ENCODE measurements around the gene LTBP1. TPM values are rescaled to one million over a fixed set of nuclear protein-coding genes. Genes with fewer than 3 reads are reported as not detected.

LTBP1 gene
- total and polyA plus RNA-seq, 2 of the 13 experiments (the other 11 are each of a cell fraction or from before 2014, with no cell fraction given) = 0.12 to 0.22 TPM

DNA sequence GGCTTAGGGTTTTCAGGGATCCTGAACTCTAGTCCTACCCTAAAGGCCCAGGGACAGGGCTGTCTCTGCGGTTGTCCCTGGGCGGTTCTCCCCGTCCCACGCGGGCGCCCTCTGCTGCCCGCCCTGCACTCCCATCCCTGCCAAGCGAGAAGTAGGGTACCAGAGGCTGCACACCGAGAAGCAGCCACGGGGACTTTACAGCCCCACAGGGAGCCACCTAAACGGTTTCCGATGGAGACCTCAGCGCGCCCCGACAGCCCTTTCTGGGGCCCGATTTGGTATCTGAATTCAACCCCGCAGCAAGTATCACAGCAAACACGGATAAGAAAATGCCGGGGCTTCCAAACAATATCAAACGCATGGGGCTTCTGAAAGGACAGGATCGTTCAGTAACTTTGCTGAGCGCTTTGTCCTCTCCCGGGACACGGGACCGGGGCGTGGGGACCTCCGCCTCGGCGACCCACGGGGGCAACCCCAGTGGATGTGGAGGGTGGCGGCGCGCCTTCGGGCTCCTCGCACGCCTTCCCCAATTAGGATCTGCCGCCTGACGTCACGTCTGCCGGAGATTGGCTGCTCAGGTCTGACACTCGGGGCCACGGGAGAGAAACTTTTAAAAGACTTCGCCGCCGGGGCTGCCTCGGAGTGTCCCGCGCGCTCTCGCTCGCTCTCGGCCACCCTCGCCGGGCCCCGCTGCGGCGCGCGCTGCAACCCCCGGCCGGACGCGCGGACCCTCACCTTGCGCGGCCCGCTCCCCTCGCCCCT is at the start of gene LTBP1 (continued):
- TF ChIP-seq MTA1 (CRISPR knock-in tag; IDR thresholded peaks at IDR 0.05; ENCODE audit: borderline replicate concordance) = 0 out of 2 replicates have a peak, but pooled peaks have one; percentile 34
- no peak for TF ChIP-seq HNRNPH1 (optimal IDR thresholded peaks at IDR 0.05; ENCODE audit: low read depth, low read length)
- TF ChIP-seq BCLAF1 (IDR thresholded peaks at IDR 0.05) = no peak
- TF ChIP-seq, protein P1, sequence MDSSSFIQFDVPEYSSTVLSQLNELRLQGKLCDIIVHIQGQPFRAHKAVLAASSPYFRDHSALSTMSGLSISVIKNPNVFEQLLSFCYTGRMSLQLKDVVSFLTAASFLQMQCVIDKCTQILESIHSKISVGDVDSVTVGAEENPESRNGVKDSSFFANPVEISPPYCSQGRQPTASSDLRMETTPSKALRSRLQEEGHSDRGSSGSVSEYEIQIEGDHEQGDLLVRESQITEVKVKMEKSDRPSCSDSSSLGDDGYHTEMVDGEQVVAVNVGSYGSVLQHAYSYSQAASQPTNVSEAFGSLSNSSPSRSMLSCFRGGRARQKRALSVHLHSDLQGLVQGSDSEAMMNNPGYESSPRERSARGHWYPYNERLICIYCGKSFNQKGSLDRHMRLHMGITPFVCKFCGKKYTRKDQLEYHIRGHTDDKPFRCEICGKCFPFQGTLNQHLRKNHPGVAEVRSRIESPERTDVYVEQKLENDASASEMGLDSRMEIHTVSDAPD (CRISPR knock-in tag; IDR thresholded peaks at IDR 0.05) = no peak
- TF ChIP-seq ZNF777 (CRISPR knock-in tag; IDR thresholded peaks at IDR 0.05) = peak; percentile 26; the same call in 1 of the 2 replicates
- TF ChIP-seq YY1 (IDR thresholded peaks at IDR 0.05; ENCODE audit: insufficient read depth, insufficient replicate concordance, low read depth, low read length) = no peak
- peak; percentile 66; the same call in 1 of the 2 replicates for TF ChIP-seq NRL (CRISPR knock-in tag; IDR thresholded peaks at IDR 0.05; ENCODE audit: borderline replicate concordance)
- no peak for TF ChIP-seq ZNF160 (CRISPR knock-in tag; IDR thresholded peaks at IDR 0.05)
- no peak for TF ChIP-seq RNF2 (conservative IDR thresholded peaks at IDR 0.05; ENCODE audit: low read depth)
- TF ChIP-seq REL (CRISPR knock-in tag; conservative IDR thresholded peaks at IDR 0.05) = no peak
- 0 out of 2 replicates have a peak, but pooled peaks have one; percentile 24 for TF ChIP-seq ERF (CRISPR knock-in tag; IDR thresholded peaks at IDR 0.05)
- no peak for TF ChIP-seq ZNF652 (CRISPR knock-in tag; IDR thresholded peaks at IDR 0.05; ENCODE audit: borderline replicate concordance, low read depth)
- TF ChIP-seq ZNF484 (CRISPR knock-in tag; IDR thresholded peaks at IDR 0.05; ENCODE audit: borderline replicate concordance, low read depth) = no peak
- no peak for TF ChIP-seq FOXJ3 (CRISPR knock-in tag; IDR thresholded peaks at IDR 0.05; ENCODE audit: borderline replicate concordance)
- no peak for TF ChIP-seq GABPA (IDR thresholded peaks at IDR 0.05; ENCODE audit: low read depth, low read length)
- TF ChIP-seq GABPA (CRISPR knock-in tag; IDR thresholded peaks at IDR 0.05; ENCODE audit: low read depth) = no peak
- TF ChIP-seq, protein P2, sequence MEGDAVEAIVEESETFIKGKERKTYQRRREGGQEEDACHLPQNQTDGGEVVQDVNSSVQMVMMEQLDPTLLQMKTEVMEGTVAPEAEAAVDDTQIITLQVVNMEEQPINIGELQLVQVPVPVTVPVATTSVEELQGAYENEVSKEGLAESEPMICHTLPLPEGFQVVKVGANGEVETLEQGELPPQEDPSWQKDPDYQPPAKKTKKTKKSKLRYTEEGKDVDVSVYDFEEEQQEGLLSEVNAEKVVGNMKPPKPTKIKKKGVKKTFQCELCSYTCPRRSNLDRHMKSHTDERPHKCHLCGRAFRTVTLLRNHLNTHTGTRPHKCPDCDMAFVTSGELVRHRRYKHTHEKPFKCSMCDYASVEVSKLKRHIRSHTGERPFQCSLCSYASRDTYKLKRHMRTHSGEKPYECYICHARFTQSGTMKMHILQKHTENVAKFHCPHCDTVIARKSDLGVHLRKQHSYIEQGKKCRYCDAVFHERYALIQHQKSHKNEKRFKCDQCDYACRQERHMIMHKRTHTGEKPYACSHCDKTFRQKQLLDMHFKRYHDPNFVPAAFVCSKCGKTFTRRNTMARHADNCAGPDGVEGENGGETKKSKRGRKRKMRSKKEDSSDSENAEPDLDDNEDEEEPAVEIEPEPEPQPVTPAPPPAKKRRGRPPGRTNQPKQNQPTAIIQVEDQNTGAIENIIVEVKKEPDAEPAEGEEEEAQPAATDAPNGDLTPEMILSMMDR (CRISPR knock-in tag; IDR thresholded peaks at IDR 0.05) = peak; percentile 92
- no peak for TF ChIP-seq HCFC1 (IDR thresholded peaks at IDR 0.05; ENCODE audit: low read depth, low read length)
- no peak for TF ChIP-seq ZNF878 (CRISPR knock-in tag; IDR thresholded peaks at IDR 0.05)
- TF ChIP-seq ATM (IDR thresholded peaks at IDR 0.05; ENCODE audit: borderline replicate concordance) = no peak

Data from HepG2 (cell line).